Umbilical cord (tissue), 2 donors: ENCODE measurements around the gene FOXC1. TPM values are rescaled to one million over a fixed set of nuclear protein-coding genes. Genes with fewer than 3 reads are reported as not detected.

Experiments
- DNase-seq: peaks from one replicate; pipeline ENCODE4 v3.0.0-alpha.2; 2015; ENCODE audit warnings: low spot score
- total RNA-seq: library from RNA; depleted of rRNA; stranded (reverse); fragments of >200 nt; gene quantifications from one replicate; pipeline ENCODE4 v1.2.3, GENCODE V29; 2014; ENCODE audit warnings: low replicate concordance; ENCODE audit not compliant: insufficient read depth

The FOXC1 gene
- total RNA-seq, 1 donor from 2014 or later, result 6.0 TPM

- no peak for DNase-seq
Measured at GRCh38 chr6:1584996-1585668, 24.6 kb upstream of the FOXC1 start.

GRCh38 chr6:1585669-1586049, 24.1 kb upstream of the FOXC1 start:
- no peak for DNase-seq

DNA sequence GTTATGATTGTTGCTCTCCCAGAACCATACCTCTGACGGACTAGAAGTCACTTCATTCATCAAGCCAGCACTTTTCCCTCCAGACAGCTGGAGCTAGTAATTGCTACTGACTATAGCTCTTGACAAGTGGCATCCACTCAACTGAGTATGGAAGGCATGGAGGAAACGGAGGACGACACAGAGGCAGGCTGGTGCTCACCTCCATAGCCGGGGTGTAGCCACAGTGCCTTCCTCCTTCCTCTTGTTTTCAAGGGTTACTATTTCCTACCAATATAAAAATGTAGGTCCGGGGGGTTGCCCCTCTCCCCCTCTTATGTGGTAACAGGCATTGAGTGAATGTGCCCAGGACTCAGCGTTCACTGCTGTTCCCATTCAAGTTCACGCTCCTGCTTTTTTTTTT, 23.5 kb upstream of the FOXC1 start:
- DNase-seq, result no peak

GRCh38 chr6:1586861-1587450, 22.8 kb upstream of the FOXC1 start:
- no peak for DNase-seq

- no peak for DNase-seq
Measured at GRCh38 chr6:1587546-1587945, 22.2 kb upstream of the FOXC1 start.

- DNase-seq, result no peak
Measured at GRCh38 chr6:1587977-1588376, 21.7 kb upstream of the FOXC1 start.

- no peak for DNase-seq
Measured at GRCh38 chr6:1589208-1589607, 20.5 kb upstream of the FOXC1 start.

- no peak for DNase-seq
Measured at GRCh38 chr6:1590580-1590979, 19.1 kb upstream of the FOXC1 start.

GRCh38 chr6:1591243-1591642, 18.5 kb upstream of the FOXC1 start:
- DNase-seq, result no peak

DNA sequence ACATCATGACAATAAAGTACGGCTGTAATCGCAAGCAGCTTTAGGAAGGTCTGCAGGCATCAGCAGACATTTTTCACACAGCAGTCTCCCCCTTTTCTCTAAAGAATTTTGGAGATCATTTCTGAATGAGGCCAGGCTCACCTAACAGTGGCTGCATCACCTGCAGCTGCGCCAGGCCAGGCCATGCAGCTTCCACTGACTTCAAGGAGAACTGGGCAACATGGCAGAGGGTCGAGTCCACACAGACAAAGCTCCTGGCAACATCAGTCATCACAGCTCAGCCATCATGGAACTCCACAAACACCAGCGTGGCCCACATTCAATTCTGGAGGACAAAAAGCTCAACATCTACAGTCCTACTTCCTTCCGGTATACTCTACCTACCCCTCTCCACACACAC, 17.8 kb upstream of the FOXC1 start:
- no peak for DNase-seq

DNA sequence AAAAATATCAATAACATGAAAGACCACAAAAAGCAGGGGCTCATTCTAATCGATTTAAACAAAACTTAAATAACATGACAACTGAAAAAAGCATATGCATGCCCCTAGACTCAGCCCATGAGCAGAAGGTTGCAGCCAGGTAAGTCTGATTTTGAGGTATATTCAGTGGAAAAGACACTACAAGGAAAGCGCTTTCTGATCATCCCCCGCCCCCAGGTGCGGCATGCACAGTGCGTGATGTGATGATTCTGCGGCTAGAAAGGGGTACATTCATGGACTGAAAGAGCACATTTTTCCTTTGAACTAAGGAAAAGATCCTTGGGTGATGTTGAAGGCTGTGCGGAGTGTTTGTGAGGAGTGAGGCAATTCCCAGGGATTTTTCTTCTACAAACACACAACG, 16.9 kb upstream of the FOXC1 start:
- DNase-seq, result no peak

DNA sequence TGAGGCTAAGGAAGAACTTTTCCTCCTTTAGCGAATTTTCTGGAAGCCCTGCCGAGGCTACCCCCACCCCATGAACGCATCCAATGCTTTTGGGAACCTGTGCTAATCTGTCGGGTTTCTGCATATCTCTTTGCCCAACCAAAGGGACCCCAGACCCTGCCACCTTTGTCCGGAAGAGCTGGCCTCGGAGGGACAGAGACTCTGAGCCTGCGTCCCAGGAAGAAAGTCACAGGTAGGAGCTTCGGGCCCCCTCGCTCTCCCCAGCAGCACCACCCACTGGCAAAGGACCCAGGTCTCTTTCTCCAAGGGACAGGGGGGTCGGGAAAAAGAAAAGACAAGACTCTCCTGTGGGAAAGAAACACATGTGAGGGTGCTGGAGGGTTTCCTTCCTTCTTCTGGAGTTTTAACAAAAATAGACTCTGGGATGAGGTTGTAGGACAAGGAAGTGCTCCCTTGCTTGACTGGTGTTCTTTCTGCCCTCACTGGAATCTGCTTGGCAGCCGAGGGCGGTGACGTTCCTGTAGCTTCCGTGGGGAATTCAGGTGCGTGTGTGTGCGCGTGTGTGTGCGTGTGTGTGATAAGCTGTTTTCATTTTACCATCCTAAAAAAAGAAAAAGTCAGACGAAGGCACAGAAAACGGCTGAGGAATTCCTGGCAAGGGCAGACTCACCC, 16.3 kb upstream of the FOXC1 start:
- DNase-seq, result no peak

GRCh38 chr6:1593958-1594314, 15.8 kb upstream of the FOXC1 start:
- DNase-seq, result no peak

GRCh38 chr6:1594445-1595200, 15.1 kb upstream of the FOXC1 start:
- no peak for DNase-seq

- DNase-seq, result no peak
Measured at GRCh38 chr6:1595271-1596087, 14.2 kb upstream of the FOXC1 start.

DNA sequence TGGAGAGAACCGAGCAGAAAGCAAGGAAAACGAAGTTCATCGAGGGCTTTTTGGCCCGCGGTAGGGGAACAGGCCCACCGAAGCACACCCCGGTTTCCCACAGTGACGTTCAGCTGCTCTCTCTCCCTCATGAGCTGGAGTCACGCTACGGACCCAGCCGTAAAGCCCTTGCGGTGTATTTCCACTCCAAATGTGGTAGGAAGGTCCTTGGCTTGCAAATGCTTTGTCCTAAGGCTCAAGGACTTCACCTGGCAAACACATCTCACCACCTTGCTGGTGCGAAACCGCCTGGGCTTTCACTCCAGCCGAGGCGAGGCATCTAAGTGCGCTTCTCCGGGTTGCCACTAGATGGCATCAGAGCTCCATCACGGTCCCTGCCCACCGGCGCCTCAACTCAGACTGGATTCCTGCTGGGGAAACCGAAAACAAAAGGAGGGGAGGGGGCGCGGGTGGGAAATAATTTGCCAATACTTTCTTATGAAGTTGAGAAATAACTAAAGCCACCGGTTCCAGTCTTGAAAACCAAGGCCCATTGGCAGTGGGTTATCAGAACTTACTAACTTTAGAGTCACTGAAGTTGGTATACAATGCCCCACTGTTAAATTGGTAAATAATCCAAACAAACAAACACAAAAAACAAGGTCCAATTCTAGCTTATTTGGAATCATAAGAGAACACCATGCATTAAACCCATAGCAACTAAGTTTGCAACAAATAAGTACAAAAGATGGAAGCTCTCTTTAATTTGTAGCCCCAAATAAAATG, 13.4 kb upstream of the FOXC1 start:
- no peak for DNase-seq

GRCh38 chr6:1597121-1597744, 12.5 kb upstream of the FOXC1 start:
- no peak for DNase-seq

DNA sequence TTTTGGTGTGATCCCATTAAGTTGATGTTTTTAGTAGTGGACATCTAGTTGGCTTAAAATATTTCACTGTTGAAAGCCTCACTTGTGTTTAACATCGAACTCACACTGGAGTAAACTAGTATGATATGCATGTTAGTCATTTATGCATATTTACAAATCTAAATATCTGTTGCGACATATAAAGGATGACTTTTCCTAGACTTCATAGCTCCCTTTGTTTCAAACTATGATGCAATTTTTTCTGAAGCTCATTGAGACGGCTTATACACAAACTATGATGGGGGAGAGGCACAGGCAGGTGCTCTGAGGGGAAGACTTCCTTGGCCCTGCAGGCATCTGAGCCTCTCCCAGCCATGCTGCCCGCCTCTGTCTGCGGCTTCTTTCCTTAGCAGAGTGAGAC, 11.8 kb upstream of the FOXC1 start:
- no peak for DNase-seq

DNA sequence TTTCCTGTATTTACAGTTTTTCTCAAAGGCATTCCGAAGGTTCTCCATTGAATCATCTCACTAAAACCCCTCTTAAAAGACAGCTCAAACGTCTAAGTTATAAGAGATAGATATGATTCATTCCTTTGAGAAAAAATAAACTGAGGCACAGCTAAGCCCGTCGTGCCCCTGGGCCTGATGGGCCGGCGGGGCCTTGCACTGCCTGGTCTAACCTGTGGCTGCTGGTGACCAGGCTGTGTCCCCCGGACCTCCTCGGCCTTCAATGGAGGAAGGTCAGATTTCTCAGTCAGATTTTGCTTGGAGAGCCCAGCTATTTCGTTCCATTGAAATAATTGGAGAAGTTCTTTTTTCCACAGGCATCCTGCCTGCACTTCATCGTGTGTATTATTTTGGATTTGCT, 11.3 kb upstream of the FOXC1 start:
- DNase-seq, result no peak

DNA sequence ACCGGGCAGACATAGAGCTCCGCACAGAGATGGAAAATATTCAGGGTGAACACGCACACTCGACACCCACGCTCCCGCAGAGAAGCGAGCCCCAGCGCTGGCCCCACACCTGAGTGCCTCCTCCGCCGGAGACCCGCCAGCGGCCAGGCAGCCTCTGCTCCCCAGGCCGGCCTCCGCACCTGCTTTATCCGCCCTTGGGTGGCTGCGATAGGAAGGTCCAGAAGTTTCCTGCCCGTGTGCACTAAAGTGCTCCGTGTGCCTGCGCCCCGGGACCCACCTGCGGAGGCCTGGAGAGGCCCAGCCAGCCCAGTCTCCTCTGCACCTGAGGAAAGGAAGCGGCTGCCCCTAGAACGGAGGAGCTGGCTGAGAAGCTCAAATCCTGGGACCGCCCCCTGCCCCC, 10.8 kb upstream of the FOXC1 start:
- no peak for DNase-seq

DNA sequence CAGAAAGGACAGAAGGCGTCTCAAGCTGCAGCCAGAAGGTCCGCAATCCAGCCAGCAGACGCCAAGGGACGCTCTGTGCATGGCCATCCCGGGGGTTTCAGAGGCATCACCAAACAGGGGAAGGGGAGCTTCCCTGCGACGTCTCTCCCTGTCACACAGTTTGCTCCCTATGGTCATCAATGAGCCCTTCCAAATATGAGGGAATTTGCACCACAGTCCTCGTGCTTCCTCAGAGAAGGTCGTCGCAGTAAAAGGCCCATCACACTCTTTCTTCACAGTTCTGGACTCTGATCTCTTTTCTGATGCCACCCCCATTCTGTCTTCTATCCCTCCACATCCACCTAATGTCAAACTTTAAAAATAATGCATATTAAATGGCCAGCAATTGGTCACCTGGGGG, 10.2 kb upstream of the FOXC1 start:
- no peak for DNase-seq
